ENCODE data around the gene FFAR4. TPM values are rescaled to one million over a fixed set of nuclear protein-coding genes. Genes with fewer than 3 reads are reported as not detected.

FFAR4 gene
- total RNA-seq, 1 experiment from 2014 or later, result not detected

DNA sequence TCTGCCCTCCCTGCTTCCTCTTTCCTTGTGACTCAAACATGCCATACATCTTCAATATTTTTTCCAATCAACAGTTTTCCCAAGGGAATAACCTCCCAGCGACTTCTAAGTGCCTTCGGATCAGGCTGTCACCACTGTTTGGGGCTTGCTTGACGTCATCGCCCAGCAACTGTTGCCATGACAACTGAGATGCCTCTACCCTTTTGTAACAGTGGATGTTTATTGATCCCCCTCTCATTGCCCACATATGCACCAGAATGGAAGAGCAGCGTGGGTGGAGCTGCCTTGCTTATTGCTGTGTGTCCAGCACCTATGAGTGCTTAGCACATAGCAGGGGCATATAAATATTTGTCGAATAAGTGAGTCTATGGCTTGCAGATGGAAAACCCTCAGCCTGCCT is 14.4 kb downstream of the FFAR4 start:
- DNase-seq, result peak; percentile 59
- no peaks in the 10 kb centered on the region for H3K27me3 ChIP-seq (ENCODE audit: control insufficient read depth, insufficient read depth, low read length)
- no peak overlapping the region for H3K4me3 ChIP-seq (ENCODE audit: insufficient read depth, low read depth, low read length)
- no peaks in the 10 kb centered on the region for H3K36me3 ChIP-seq (replicated peaks; ENCODE audit: control insufficient read depth, insufficient read depth, low read length)

DNA sequence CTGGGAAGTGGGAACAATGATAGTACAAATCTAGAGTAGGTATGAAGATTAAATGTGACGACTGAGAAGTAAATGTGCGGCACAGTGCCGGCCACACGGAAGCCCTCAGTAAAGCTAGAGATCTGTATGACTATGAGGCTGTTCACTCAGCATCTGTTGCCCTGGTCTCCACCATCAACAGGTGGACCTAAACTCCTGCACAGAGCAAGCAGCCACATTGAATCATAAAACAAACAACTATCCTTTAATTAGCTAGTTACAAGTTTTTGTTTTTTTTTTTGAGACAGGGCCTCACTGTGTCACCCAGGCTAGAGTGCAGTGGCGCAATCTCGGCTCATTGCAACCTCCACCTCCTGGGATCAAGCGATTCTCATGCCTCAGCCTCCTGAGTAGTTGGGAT is 18.0 kb downstream of the FFAR4 start:
- H3K4me3 ChIP-seq (ENCODE audit: insufficient read depth, low read depth, low read length), result no peak overlapping the region
- DNase-seq, result no peak
- H3K27me3 ChIP-seq (ENCODE audit: control insufficient read depth, insufficient read depth, low read length), result no peaks in the 10 kb centered on the region
- no peaks in the 10 kb centered on the region for H3K36me3 ChIP-seq (replicated peaks; ENCODE audit: control insufficient read depth, insufficient read depth, low read length)

DNA sequence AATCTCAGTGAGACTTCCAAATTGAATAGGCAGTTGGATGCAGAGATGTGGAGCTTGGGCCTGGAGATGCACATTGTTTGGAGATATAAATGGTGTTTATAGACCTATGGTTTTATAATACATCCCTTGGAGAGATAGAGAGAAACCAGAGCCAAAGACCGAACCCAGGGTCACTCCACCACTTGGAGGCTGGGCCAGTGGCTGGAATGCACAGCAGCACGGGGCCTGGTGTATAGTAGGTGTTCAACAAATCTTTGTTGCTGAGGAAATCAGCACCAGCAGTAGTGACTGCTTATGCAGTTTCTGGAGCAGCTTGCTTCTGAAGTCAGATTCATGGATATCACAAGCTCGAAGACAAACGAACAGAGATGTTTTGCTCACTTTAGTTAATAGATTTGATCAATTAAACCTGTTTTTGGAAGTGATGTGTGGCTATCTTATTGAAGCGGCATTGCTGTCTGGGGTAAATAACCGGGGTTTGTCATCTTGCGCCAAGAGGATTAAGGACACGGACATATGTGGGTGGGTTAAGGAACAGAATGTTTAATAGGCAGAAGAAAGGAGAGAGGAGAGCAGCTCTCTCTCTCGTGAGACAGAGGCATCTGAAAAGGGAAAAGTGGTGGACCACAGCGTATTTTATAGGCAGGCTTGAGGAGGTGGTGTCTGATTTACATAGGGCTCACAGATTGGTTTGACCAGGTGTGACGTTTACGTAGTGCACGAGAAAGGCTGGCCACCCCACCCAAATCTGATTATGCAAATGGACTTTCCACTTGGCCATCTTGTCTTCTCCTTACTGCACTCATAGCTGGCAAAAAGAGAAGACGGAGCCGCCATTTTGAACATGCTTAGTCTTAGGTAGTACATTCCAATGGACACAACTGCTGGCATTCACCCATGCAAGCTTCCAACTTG is 23.4 kb downstream of the FFAR4 start:
- Histone ChIP-seq H3K4me3 (ENCODE audit: insufficient read depth, low read depth, low read length) (no peak overlapping the region), H3K27me3 (ENCODE audit: control insufficient read depth, insufficient read depth, low read length) (no peaks in the 10 kb centered on the region), H3K36me3 (replicated peaks; ENCODE audit: control insufficient read depth, insufficient read depth, low read length) (no peaks in the 10 kb centered on the region)
- no peak for DNase-seq

DNA sequence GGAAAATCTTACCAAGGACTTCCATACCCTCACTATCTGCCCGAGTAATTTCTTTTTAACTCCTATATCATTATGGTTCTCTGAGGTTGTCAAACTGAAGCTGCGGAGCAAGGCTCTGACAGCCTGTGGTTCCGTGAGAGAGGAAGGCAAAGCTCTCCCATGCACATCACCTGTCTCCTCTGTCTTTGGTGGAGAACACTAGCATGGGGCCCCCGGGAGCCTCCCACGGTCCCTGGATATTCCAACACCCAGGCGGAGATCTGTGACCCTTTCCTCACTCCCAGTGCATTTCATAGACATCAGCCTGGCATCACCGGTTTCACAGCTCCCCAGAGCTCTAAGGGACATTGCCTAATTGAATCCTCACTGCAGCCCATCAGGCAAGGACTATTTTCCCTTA is 24.2 kb downstream of the FFAR4 start:
- H3K27me3 ChIP-seq (ENCODE audit: control insufficient read depth, insufficient read depth, low read length), result no peaks in the 10 kb centered on the region
- DNase-seq, result no peak

DNA sequence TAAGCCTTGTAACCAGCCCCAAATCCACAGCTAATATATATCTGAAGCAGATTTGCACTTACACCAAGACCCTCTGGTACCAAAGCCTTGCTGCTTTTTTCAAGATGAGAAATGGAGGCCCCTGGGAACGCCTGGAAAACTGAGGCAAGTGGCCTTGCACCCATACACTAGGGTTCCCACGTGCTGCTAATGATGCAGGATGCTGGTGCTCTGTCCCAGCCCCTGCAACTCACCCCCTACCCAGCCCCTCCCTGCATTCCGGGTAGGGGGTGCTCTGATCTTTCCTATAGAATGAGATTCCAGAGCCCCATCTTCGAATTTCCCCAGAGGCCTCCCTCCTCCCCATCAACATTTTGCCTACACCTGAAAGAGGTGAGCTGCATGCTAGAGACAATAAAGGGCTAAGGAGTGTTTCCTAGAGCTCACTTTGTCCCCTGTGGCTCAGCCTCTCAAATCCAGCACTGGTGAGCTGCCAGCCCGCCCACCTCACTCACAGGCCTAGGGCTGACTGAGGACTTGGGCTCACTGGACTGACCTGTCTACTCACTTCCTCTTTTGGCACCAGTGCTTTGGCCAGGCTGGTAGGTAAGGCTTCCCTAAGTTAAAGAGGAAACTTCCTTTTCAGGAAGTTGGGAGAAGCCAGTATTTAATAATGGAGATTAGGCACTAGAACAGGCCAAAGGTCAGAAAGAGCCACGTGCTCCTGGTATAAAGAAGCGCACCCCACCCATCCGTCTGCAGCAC is 24.8 kb downstream of the FFAR4 start:
- Histone ChIP-seq H3K27me3 (ENCODE audit: control insufficient read depth, insufficient read depth, low read length) (no peaks in the 10 kb centered on the region), H3K36me3 (replicated peaks; ENCODE audit: control insufficient read depth, insufficient read depth, low read length) (no peaks in the 10 kb centered on the region), H3K4me3 (ENCODE audit: insufficient read depth, low read depth, low read length) (no peak overlapping the region)
- DNase-seq, result peak; percentile 46

More for the DNA sequence above, 24.2 kb downstream of the FFAR4 start:
- no peak overlapping the region for H3K4me3 ChIP-seq (ENCODE audit: insufficient read depth, low read depth, low read length)
- H3K36me3 ChIP-seq (replicated peaks; ENCODE audit: control insufficient read depth, insufficient read depth, low read length), result no peaks in the 10 kb centered on the region

DNA sequence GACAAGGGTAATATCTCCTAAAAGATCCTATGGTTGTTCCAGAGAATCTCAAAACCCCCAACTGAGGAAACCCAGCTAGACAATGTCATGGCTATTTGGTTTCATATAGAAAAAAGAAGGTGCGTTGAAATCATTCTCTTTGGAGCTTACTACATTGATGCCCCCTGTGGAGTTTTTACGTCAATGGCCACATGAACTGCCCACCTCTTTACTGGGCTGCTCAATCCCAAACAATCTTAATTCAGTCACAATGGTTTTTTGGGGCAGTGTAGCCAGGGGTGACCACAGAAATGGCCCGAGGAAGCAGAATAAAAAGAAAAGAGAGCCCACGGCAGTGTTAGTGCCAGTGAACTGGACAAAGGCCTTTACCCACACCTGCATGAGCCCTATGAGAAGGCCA is 26.8 kb downstream of the FFAR4 start:
- no peak for DNase-seq
- no peaks in the 10 kb centered on the region for H3K27me3 ChIP-seq (ENCODE audit: control insufficient read depth, insufficient read depth, low read length)
- no peak overlapping the region for H3K4me3 ChIP-seq (ENCODE audit: insufficient read depth, low read depth, low read length)
- H3K36me3 ChIP-seq (replicated peaks; ENCODE audit: control insufficient read depth, insufficient read depth, low read length), result no peaks in the 10 kb centered on the region

DNA sequence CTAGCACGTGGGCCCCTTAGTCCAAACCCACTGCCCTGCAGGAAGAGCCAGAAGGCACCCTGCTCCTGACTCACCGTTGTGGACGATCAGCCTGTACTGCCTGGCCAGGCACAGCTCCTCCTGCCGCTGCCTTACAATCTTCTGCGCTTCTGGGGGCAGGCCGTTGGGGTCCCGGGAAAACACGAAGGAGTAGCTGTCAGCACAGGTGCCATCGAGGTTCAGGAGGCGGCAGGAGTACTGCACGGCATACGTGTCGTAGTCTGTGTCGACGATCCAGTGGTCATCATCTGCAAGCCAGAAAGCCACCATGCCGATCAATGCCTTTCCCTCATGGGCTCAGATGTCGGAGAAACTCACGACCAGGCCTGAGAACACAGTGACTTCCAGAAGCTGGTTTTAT is 27.3 kb downstream of the FFAR4 start:
- DNase-seq, result no peak
- H3K27me3 ChIP-seq (ENCODE audit: control insufficient read depth, insufficient read depth, low read length), result no peaks in the 10 kb centered on the region
- no peaks in the 10 kb centered on the region for H3K36me3 ChIP-seq (replicated peaks; ENCODE audit: control insufficient read depth, insufficient read depth, low read length)
- no peak overlapping the region for H3K4me3 ChIP-seq (ENCODE audit: insufficient read depth, low read depth, low read length)

DNA sequence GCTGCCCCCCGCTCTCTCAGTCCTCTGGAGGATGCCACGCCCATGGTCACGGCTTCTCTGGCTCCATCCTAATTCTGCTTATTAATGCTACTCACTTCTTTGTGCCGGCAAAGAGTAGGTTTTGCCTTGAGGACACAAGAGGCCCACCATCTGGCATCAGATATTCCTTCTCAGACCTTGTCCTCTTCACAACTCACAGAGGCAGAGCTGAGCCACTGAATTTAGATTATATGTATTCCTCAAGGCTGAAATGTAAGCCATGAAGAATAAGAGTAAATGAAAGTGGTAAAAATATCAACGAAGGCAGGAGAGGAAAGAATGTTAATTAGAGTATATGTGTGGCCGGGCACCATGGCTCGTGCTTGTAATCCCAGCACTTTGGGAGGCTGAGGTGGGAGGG is 28.1 kb downstream of the FFAR4 start:
- Histone ChIP-seq H3K27me3 (ENCODE audit: control insufficient read depth, insufficient read depth, low read length) (peaks cover 4% of the 10 kb centered on the region), H3K36me3 (replicated peaks; ENCODE audit: control insufficient read depth, insufficient read depth, low read length) (no peaks in the 10 kb centered on the region), H3K4me3 (ENCODE audit: insufficient read depth, low read depth, low read length) (no peak overlapping the region)
- no peak for DNase-seq

DNA sequence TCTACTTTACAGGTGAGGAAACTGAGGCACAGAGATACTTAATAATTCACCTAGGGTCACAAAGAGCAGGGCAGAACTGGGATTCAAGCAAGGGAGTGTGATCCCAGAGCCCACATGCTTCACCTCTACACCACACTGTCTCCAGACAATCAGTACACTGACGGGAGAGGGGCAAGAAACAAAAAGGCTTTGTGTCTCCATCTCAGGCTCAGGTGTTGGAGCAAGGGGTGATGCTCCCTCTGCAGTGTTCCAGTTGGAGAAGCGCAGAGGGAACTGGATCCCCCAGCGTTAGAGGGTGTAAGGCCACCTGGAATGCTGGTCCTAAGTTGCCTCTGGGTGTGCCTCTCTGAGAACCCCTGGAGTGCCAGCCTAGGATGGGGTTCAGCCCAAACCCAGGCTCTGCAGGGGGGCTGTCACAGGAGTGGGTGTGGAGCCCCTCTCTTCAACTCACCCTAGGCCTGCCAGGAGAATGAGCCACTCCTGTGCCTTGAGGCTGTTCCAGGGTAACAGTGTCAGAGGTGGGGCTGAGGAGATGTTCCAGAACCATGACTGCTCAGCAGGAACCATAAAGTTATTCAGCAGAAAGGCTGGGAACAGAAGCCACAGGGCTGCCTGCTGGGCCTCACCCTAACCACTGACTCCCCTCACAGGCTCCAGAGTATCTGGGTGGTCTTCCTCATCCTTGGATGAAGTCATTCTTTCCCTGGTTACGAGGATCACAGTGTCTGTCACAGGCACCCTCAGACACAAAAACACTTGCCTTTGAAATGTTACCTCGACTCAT is 29.1 kb downstream of the FFAR4 start:
- no peak for DNase-seq
- Histone ChIP-seq H3K36me3 (replicated peaks; ENCODE audit: control insufficient read depth, insufficient read depth, low read length) (no peaks in the 10 kb centered on the region), H3K4me3 (ENCODE audit: insufficient read depth, low read depth, low read length) (no peak overlapping the region), H3K27me3 (ENCODE audit: control insufficient read depth, insufficient read depth, low read length) (peaks cover 14% of the 10 kb centered on the region)

DNA sequence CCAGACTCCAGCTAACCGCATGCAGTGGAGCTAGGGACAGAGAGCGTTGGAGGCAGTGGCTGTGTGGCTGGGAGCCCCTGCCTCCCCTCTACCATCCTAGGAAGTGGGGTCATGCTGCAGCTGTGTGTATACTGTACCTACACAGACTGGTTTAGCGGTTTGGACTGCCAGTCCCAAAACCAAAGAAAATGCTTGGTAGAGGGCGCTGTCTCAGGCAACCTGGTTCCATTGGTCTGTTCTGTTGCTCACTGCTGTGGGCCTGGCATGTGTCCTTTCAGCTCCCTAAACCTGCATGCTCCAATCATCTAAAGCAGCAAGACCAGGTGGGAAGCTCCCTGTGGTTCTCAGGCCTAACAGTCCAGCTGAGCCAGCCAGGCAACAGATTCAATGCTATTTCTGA is 30.1 kb downstream of the FFAR4 start:
- H3K36me3 ChIP-seq (replicated peaks; ENCODE audit: control insufficient read depth, insufficient read depth, low read length), result no peaks in the 10 kb centered on the region
- peaks cover 24% of the 10 kb centered on the region for H3K27me3 ChIP-seq (ENCODE audit: control insufficient read depth, insufficient read depth, low read length)
- DNase-seq, result peak; percentile 68
- H3K4me3 ChIP-seq (ENCODE audit: insufficient read depth, low read depth, low read length), result no peak overlapping the region

DNA sequence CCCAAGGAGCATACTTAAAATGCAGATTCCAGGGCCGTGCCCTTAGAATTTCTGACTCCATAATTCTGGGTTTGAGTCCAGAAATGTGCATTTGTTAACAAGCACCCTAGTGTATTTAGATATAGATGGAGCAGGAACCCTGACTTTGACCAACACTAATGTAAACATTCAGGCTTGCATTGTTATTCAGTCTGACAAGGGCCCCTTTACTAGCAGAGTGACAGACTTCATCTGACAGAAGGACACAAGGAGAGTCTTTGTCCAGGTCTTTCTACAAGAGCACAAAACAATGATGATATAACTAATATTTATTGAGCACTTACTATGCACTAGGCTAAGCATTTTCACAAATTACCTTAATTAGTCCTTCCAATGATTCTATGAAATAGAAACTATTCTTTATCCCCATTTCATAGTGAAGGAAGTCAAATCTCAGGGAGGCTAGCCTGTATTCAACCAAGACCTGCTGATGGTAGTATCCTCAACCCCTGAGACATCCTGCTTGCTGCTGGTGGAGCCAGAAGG is 30.7 kb downstream of the FFAR4 start:
- DNase-seq, result no peak
- Histone ChIP-seq H3K27me3 (ENCODE audit: control insufficient read depth, insufficient read depth, low read length) (peaks cover 30% of the 10 kb centered on the region), H3K4me3 (ENCODE audit: insufficient read depth, low read depth, low read length) (no peak overlapping the region), H3K36me3 (replicated peaks; ENCODE audit: control insufficient read depth, insufficient read depth, low read length) (no peaks in the 10 kb centered on the region)

DNA sequence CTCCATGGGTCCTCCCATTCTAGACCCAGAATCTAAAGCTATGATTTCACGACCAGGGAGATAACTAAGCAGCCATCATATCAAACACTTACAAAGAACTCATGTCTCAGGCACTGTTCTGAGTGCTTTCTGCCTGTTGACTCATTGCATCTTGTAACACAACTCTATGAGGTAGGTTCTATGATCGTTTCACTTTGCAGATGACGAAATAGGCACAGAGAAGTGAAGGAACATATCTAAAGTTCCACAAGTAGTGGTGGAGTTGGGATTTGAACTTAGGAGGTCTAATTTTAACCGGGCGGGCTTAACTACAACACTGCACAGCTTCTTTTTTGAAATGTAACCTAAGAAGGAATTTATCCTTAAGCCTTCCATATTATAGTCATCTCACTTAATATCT is 31.7 kb downstream of the FFAR4 start:
- Histone ChIP-seq H3K27me3 (ENCODE audit: control insufficient read depth, insufficient read depth, low read length) (peaks cover 40% of the 10 kb centered on the region), H3K36me3 (replicated peaks; ENCODE audit: control insufficient read depth, insufficient read depth, low read length) (no peaks in the 10 kb centered on the region), H3K4me3 (ENCODE audit: insufficient read depth, low read depth, low read length) (no peak overlapping the region)
- DNase-seq, result no peak

DNA sequence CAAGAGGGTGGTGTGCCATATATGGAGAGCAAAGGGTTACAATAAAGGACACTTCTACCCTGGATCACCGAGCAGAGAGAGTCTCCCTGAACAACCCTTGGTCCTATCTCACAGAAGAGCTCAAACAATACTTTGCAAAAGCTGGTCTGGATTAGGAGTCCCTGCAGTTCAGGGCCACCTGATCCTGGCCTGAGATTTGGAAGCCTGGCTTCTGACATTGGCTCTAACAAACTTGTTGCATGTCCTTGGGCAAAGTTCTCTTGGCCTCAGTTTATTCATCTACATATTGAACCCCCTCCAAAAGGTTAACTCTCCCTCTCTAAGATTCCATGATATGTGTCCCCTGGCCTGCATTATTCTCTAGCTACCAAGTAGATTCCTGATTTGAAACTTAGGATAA is 32.9 kb downstream of the FFAR4 start:
- peaks cover 47% of the 10 kb centered on the region for H3K27me3 ChIP-seq (ENCODE audit: control insufficient read depth, insufficient read depth, low read length)
- no peak for DNase-seq
- no peak overlapping the region for H3K4me3 ChIP-seq (ENCODE audit: insufficient read depth, low read depth, low read length)
- no peaks in the 10 kb centered on the region for H3K36me3 ChIP-seq (replicated peaks; ENCODE audit: control insufficient read depth, insufficient read depth, low read length)

DNA sequence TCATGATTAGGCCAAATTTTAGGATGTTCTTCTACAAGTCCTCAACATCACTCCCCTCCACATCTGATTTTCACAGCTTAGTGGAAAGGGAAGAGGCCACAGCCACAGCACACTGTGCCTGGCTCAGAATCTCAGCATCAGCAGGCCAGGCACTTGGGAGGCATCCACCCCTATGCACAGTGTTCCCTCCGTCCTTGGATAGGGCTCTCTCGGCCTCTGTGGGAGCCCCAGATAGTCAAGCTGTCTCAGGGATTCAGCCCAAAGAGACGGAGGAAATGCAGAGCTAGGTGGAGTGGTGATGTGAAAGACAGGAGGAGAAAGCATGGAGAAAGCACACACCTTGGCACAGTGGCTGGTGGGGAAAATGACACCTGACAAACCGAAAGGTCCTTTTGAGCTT is 33.3 kb downstream of the FFAR4 start:
- no peaks in the 10 kb centered on the region for H3K36me3 ChIP-seq (replicated peaks; ENCODE audit: control insufficient read depth, insufficient read depth, low read length)
- DNase-seq, result no peak
- peaks cover 49% of the 10 kb centered on the region for H3K27me3 ChIP-seq (ENCODE audit: control insufficient read depth, insufficient read depth, low read length)
- H3K4me3 ChIP-seq (ENCODE audit: insufficient read depth, low read depth, low read length), result no peak overlapping the region
